Activated gamma-delta T cell treated with anti-CD3 and anti-CD28 coated beads, Interleukin-2, amount 50 U/mL, for 16 hours (primary cell): ENCODE measurements around the gene SLC30A7.
"Not testable (repeated sequence)": the region's sequence is repeated elsewhere in the genome, so short reads cannot be mapped to it uniquely, and the experiment has no call there.

Source experiments
- DNase-seq: peaks from one replicate; pipeline ENCODE4 v3.0.0-alpha.2; 2020; ENCODE audit warnings: low read depth

The SLC30A7 gene, protein sequence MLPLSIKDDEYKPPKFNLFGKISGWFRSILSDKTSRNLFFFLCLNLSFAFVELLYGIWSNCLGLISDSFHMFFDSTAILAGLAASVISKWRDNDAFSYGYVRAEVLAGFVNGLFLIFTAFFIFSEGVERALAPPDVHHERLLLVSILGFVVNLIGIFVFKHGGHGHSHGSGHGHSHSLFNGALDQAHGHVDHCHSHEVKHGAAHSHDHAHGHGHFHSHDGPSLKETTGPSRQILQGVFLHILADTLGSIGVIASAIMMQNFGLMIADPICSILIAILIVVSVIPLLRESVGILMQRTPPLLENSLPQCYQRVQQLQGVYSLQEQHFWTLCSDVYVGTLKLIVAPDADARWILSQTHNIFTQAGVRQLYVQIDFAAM

DNA sequence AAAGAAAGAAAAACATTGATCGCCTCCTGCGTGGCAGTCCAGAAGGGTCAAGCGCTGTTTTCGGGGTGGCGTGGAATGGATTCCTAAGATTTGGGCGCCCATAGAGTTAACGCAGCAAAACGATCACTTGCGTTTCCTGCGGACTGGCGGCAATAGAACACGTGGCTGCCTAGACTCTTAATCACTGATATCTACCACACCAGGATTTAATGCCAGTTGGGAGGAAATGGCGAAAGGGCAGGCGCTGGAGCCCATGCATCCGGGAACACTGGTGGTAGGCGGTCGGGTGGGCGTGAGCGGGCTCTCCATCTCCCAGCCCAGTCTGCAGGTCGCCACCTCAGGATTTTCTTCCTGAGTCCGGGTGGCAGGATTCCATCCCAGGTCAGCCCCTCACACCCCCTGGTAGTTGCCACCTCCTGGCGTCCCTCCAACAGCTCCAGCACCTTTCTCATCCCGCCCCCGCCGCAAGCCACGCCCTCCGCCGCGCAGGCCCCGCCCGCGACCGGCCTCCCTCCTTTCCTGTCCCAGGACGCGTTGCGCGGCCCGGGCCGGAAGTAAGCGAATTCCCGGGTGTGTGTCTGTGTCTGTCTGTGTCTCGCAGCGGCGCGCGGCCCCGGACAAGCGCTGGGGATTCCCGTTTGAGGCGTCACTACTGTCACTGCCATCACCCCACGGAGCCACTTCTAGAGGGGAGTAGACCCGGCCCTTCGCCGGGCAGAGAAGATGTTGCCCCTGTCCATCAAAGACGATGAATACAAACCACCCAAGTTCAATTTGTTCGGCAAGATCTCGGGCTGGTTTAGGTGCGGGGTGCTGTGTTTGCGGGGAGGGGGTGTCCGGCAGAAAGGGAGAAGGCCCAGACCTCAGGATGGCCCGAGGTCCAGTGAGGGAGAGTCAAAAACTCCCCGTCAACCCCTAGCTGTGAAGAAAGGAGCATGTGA lies at the start of gene SLC30A7:
SLC30A7 (plus strand) TSS at position 551 of the 941 bp plus-strand sequence; CDS start at position 724, 173 bp downstream.
- peak; percentile 93 for DNase-seq

DNA sequence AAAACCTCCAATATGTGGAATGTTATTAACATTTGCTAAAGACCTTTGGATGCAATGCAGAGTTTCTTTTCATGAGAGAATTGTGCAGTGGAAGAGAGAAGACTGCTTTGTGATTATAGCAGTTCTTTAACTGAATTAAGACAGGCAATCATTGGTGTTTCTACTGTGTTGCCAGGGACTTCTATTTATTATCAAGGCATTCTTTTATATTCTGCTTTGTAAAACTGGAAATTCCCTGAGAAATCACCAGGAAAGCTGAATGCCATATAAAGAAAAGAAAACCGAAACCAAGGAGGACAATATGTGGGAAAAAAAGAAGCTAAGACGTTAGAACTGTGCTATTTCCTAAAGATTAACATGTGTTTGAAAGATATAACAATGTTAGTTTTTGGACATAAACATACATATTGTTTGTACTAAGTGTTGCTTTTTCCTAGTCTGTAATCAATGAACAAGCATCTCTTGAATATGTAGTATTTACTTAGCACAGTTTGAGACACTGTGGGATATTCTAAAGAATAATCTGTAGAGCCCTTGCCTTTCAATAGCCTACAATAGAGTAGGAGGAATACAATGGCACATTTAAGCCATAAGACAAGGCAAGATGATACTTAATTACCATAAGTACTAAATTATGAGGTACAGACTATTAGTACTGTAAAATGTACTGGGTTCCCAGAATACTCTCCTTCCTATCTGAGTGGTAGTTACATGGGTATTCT lies 48.4 kb upstream of the SLC30A7 start:
- no peak for DNase-seq

DNA sequence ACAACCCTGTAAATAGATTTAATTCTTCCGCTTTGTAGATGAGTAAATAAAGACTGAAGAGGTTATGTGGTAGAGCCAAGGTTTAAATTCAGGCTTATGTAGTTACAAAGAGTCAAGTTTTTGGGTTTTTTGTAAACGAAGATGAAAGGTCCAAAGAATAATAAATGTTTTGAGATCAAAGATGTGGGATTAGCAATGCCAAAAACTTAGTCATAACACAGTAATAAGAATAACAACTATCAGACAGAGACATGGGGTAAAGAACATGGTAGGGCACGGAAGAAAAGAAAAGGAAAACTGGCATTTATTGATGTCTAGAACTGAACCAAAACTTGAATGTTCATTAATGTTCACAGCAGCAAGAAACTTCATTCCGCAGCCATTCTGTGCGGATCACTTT lies 44.2 kb upstream of the SLC30A7 start:
- no peak for DNase-seq

DNA sequence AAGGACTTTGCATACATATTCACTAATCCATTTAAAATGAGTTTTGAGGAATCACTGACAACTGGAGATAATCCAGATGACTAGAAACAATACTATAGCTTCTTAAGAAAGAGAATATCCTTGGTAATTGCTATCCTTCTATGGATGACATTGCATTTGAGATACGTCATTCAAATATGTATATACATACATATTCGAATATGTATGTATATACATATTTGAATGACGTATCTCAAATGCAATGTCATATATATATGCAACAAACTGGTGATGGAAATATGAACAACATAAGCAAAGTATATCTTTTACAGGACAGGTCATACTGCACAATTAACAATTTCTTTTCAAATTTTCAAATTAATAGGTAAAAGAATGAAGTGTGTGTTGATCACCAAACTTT lies 42.9 kb upstream of the SLC30A7 start:
- DNase-seq = no peak

DNA sequence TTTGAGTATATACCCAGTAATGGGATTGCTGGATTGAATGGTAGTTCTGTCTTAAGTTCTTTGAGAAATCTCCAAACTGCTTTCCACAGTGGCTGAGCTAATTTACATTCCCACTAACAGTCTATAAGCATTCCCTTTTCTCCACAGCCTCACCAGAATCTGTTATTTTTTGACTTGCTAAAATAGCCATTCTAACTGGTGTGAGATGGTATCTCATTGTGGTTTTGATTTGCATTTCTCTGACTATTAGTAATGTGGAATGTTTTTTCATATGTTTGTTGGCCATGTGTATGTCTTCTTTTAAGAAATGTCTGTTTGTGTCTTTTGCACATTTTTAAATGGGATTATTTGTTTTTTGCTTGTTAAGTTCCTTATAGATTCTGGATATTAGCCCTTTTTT lies 40.8 kb upstream of the SLC30A7 start:
- DNase-seq = not testable (repeated sequence)

DNA sequence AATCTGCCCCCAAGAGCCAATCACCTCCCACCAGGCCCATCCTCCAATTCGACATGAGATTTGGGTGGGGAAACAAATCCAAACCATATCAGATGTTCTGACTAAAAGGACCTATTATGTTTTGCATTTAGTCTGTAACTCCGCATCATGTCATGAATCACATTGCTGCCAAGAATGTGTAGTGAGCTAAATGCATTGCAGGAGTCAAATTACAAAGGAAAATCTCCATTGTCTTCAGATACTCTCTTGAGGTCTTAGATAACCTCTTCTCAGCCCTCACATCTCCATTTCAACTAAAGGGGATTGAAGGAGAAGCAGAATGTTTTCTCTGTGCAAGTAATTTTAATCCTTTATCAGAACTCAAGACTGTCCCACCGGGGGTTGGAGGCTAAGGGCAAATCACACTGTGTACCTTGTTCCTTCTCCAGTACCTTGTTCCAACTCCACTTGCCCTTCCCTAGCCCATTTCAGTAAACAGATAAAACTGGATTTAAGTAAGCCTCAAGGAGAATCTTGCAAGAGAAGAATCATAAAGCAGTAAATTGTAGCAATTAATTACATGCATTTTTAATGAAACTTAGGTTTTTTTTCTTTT lies 35.4 kb upstream of the SLC30A7 start:
- no peak for DNase-seq

DNA sequence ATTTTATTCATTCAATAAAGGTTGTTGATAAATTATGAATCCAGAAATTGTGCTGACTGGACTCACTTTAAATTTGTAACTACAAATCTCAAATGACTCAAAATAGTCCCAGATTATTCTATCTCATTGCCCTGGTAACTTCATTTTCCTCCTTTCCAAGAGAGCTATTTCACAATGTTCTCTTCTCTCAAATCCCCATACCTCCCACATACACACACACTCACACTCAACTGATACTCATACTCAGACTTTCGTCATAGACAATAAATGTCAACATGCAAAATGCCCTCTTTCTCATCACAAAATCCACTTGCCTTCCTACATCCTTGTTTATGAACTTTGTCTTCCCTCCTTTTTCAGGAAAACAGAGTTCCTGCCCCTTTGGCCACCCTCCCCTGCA lies 34.5 kb upstream of the SLC30A7 start:
- no peak for DNase-seq

DNA sequence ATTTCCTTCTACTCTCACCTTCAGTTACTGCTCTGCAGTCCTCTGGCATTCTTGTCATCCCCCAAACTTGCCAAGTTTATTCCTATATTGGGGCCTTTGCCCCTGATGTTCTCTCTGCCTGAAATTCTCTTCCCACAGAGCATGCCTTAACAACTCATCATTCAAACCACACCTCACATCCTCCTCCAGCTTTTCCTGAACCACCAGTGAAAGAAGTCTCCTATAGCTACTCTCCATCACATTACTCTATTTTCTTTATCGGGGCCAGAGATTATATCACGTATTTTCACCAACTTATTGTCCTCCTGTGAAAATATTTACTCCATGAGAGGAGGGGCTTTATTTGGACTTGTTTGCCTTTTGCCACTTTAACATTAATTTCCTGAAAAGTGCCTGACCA lies 33.3 kb upstream of the SLC30A7 start:
- DNase-seq = no peak

DNA sequence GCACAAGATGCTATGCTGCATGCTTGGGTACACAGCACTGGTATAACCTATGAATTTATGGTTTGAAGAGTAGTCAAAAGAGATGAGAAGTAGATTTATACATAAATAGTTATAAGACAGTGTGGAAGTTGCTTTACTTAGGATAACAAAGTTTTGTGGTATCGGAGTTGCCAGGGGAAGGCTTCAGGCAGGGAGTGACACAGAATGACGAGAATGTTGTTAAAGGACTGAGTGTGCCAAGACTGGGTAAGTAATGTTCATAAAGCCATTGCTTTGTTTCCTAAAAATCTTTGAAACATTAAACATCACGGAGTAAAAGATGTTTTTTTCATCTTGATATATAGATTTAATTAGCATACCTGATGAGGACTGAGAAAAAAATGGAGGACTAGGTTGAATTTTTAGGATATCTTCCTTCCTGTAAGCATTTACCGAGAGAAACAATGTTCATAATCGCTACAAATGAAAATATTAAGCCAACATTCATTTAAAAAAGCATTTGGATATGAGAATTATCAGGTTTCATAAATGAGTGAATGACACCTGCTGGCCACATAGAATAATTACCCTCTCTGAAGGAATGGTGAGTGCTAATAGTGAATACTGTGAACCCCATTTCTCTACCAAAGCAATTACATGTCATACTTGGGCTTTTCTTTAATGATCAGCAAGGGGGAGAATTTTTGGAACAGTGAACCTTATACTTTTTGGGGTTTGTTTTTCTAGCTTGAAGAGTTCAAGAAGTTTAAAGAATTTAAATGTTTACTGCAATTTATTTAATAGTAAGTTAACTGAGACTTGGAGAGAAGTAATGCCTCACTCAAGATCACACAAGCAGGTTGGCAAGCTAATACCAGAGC lies 29.6 kb upstream of the SLC30A7 start:
- no peak for DNase-seq

DNA sequence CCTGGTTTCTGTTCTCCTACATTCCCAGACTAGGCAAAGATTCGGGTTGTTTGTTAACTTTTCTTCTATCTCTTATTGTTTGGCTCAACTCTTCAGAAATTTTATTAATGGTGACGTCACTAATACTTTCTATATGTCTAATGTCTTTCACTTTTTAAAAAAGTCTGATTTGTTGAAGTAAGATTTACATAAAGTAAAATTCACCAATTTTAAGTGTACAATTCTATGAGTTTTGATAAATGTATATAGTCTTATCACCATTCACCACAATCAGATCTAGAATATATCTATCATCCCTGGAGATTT lies 29.0 kb upstream of the SLC30A7 start:
- DNase-seq = no peak

DNA sequence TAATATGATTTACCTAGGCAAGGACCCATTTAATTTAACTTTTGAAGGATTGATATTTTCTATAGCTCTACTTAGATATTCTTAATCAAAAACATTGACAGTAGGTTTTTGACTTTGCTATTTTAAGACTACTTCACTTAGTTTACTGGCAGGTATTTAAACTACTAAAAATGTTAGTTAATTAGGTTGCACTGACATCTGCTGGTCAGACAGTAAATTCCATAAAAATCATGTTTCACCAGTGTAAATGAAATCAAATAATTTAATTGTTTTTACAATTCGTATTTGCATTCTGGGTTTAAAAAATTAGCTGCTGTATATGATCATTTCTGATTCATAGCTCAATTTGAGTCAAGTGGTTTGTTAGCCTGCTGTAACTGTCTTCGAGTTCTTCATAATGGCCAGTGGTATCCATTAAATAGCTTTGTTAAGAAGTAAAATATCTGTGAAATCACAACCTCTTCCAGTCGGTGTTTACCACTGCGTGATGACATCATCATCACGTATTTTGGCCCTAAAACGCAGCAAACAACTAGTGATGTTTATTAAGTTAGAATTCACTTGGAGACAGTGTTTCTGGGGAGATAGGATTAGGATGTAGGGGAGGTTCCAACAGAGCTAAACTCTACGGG lies 27.4 kb upstream of the SLC30A7 start:
- DNase-seq = no peak

DNA sequence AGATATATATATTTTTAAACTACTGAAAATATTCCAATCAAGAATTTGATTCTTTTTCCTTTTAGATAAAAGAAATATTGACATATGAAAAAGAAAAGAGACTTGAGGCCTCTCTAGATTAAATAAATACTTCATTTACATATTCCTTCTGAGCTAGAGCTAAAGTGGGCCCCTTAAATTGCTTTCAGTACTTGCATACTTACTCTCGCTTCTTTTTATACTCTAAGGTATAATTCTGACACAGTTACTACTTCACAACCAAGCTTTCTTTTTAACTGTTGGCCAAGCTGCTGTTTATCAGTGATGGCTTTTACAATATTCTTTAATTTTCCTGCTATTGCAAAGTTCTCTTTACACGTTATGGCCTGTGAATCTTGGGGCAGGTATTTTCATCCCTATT lies 25.9 kb upstream of the SLC30A7 start:
- no peak for DNase-seq

DNA sequence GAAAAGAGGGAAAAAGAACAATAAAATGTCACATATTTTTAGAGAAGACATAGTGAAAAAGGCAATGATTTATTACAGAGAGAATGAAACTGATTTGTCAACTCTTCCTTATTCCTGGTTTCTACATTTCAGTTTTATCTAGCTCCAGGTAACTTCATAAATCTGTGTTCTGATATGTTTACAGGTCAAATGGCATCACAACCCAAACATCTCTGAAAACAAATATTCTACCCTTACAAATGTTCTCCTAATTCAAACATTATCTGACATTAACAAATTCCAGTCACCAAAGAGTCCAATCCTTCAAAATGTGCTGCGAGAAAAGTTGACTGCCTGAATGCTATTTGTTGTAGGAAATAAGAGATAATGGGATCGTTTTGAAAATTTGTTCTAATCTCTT lies 21.5 kb upstream of the SLC30A7 start:
- DNase-seq = no peak

DNA sequence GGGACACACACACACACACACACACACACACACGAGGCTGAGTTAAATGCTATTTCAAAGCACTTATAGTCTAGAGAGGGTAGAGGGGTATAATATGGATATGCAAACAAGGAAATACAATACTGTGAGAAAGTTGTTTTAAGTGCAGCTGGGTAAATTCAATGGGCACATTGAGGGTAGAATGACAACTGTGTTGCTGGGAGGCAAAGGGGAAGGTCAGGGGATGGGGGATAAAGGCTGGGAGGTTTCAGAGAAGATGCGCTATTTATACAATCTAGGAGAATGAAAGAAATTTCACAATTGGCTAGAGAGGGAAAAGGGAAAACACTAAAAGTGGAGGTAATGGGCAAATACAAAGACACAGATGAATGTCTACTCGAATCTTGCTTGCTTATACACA lies 20.7 kb upstream of the SLC30A7 start:
- DNase-seq = no peak

DNA sequence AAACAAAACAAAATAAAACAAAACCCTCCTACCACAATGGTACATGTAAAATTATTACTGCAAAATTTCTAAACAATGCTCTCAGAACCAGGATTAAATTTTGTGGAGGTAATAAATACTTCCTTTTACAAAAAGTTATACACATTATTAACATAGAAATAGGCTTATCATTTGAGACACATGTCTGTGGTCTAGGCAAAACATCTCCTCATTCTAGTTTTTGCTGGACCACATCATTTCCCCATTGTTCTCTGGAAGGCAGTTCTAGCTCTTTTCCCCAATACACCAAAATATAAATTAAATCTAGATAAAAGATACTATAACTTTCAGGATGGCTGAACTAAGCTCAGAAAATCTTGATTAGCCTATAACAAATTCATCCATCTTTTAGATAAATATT lies 19.6 kb upstream of the SLC30A7 start:
- DNase-seq = no peak

DNA sequence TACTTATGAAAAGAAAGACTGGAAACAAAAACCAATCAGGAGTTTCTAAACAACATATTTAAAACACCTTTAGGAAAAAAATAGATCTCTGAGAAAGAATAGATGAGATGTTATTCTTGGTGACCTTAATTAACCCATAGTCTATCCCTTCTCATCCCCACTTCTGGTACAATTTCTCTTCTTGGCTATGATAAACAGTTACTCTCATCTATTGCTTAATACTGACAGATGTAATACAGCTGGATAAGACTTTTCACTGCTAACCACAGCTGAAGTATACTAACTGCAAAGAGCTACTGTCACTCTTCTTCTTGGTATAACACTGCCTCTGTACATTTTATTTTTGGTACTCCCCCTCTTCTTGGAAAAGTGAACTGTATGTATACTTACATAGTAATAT lies 16.5 kb upstream of the SLC30A7 start:
- DNase-seq = no peak

DNA sequence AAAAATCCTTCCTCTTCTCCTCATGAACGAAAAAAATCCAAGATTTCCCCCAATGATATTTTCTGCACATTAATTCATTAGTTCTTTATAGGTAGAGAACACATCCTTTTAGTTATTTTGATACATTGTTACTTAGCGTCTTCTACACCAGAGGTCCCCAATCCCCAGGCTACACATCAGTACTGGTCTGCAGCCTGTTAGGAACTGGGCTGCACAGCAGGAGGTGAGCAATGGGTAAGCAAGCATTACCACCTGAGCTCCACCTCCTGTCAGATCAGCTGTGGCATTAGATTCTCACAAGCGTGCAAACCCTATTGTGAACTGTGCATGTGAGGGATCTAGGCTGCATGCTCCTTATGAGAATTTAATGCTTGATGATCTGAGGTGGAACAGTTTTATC lies 14.2 kb upstream of the SLC30A7 start:
- no peak for DNase-seq

DNA sequence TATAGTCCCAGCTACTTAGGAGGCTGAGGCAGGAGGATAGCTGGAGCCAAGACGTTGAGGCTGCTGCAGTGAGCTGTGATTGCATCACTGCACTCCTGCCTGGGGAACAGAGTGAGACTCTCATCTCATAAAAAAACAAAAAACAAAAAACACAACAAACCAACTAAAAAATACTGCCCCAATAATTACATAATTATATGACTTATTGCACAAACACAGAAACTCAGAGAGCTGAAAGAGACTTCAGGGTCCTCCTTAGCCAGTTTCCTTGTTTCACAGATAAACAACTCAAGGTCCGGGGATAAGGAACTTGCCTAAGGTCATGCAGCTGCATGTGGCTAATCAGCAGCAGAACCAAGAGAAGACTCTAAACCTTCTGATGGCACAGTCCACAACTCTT lies 13.2 kb upstream of the SLC30A7 start:
- DNase-seq = no peak

DNA sequence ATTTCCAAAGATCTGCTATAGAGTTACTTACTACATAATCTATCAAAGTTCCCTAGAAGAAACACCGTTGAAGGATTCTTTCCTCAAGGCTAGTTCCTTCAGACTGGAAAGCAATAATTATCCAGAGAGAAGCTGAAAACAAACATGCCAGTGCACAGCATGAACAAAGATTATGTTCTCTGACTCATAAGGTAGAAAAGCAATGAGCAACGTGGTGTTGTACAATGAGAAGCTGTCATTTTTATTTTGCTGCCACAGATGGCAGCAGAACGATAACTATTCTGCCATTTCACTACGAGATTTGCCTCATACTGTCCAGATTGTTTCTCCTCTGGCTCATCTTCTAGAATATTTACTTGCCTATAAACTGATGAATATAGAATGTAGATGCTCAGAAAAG lies 11.9 kb upstream of the SLC30A7 start:
- DNase-seq = no peak

DNA sequence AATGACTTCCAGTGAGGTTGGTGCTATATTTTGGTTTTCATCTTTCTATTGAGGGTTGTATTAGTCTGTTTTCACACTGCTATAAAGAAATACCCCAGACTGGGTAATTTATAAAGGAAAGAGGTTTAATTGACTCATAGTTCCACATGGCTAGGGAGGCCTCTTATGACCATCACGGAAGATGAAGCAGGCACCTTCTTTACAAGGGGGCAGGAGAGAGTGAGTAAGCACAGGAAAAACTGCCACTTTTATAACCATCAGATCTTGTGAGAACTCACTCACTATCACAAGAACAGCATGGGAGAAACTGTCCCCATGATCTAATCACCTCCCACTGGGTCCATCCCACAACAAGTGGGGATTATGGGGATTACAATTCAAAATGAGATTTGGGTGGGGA lies 6.9 kb upstream of the SLC30A7 start:
- not testable (repeated sequence) for DNase-seq
